22Rv1 (cell line): ENCODE measurements around the gene ENTPD3.

Experiments
- H3K27ac ChIP-seq: fragments of 450-650 bp; 2 replicates; pipeline ENCODE4 v1.5.1; 2017
- ZFX ChIP-seq: fragments of 450-650 bp; IDR thresholded peaks from 2 replicates; pipeline ENCODE4 v1.6.1; 2017; ENCODE audit warnings: antibody characterized with exemption, borderline replicate concordance
- TF ChIP-seq, protein P1 (sequence below): fragments of 450-650 bp; IDR thresholded peaks from 2 replicates; pipeline ENCODE4 v1.5.1; 2017; ENCODE audit warnings: mild to moderate bottlenecking

ENTPD3 gene

DNA sequence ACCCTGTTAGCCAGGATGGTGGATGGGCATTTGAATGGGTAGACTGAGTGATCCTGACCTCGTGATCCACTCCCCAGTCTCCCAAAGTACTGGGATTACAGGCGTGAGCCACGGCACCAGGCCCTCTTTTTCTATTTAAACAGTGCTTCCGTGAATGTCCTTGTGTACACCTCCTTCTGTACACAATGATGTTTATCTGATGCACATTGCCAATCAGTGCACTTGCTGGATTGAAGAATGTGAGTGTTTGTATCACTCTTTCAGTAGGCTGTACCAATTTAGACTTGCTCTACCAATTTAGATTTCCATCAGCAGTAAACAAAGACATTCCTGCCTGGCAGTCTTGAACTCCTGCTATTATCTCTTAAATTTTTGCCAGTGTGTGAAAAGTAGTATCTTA lies 81.0 kb downstream of the ENTPD3 start:
- H3K27ac ChIP-seq = peak overlapping the region; percentile 72
- TF ChIP-seq ZFX = no peak
- TF ChIP-seq, protein P1, sequence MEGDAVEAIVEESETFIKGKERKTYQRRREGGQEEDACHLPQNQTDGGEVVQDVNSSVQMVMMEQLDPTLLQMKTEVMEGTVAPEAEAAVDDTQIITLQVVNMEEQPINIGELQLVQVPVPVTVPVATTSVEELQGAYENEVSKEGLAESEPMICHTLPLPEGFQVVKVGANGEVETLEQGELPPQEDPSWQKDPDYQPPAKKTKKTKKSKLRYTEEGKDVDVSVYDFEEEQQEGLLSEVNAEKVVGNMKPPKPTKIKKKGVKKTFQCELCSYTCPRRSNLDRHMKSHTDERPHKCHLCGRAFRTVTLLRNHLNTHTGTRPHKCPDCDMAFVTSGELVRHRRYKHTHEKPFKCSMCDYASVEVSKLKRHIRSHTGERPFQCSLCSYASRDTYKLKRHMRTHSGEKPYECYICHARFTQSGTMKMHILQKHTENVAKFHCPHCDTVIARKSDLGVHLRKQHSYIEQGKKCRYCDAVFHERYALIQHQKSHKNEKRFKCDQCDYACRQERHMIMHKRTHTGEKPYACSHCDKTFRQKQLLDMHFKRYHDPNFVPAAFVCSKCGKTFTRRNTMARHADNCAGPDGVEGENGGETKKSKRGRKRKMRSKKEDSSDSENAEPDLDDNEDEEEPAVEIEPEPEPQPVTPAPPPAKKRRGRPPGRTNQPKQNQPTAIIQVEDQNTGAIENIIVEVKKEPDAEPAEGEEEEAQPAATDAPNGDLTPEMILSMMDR = no peak

GRCh38 chr3:40470701-40471100 lies 83.7 kb downstream of the ENTPD3 start:
- H3K27ac ChIP-seq = no peak overlapping the region
- TF ChIP-seq, protein P1 = no peak
- TF ChIP-seq ZFX = no peak

- H3K27ac ChIP-seq = peak within 1 kb of the TSS; percentile 54
- TF ChIP-seq, protein P1 = no peak
- no peak for TF ChIP-seq ZFX
These were observed 89.8 kb downstream of the ENTPD3 start, which contains the start of gene ZNF619 for GRCh38 chr3:40476478-40477470. Gene ZNF619 (plus strand): TSS chr3:40477122. CDS start chr3:40477980, 858 bp downstream.

- peak overlapping the region; percentile 54; the same call in 1 of the 2 replicates for H3K27ac ChIP-seq
- TF ChIP-seq ZFX = no peak
- TF ChIP-seq, protein P1 = no peak
These were observed 90.7 kb downstream of the ENTPD3 start for GRCh38 chr3:40477666-40478065.
